GM12872 (cell line): ENCODE results near the gene VSNL1.

Source experiments
- CTCF ChIP-seq: IDR thresholded peaks from 3 replicates; pipeline ENCODE4 v1.5.1; 2011; ENCODE audit warnings: low read depth, mild to moderate bottlenecking, low read length, moderate library complexity; ENCODE audit not compliant: insufficient read depth

VSNL1 gene

GRCh38 chr2:17646838-17647701, 106.6 kb downstream of the VSNL1 start:
- TF ChIP-seq CTCF = no peak

- no peak for TF ChIP-seq CTCF
Measured at GRCh38 chr2:17648581-17648980, 108.1 kb downstream of the VSNL1 start.

GRCh38 chr2:17649026-17649425, 108.5 kb downstream of the VSNL1 start:
- TF ChIP-seq CTCF = no peak

- TF ChIP-seq CTCF = no peak
Measured at GRCh38 chr2:17652681-17653394, 112.3 kb downstream of the VSNL1 start.

- TF ChIP-seq CTCF = no peak
Measured at GRCh38 chr2:17657759-17658158, 117.3 kb downstream of the VSNL1 start.

GRCh38 chr2:17658251-17658843, 117.9 kb downstream of the VSNL1 start:
- TF ChIP-seq CTCF = no peak

GRCh38 chr2:17660219-17660618, 119.7 kb downstream of the VSNL1 start:
- TF ChIP-seq CTCF = no peak
